Hepatocyte (in vitro differentiated cells): ENCODE measurements around the gene EEF1AKMT3. TPM values are rescaled to one million over a fixed set of nuclear protein-coding genes. Genes with fewer than 3 reads are reported as not detected.

ENCODE experiments used
- DNase-seq: peaks from one replicate; pipeline ENCODE4 v3.0.0-alpha.2; 2016; ENCODE audit warnings: low spot score
- H2AFZ ChIP-seq: fragments of 200-600 bp; sonication (generic); 2 replicates; pipeline ENCODE4 v1.6.0; 2016; ENCODE audit warnings: antibody characterized with exemption, mild to moderate bottlenecking
- H3K27ac ChIP-seq: fragments of 200-600 bp; sonication (generic); 2 replicates; pipeline ENCODE4 v1.5.1; 2016; ENCODE audit warnings: mild to moderate bottlenecking
- H3K27me3 ChIP-seq: fragments of 200-600 bp; sonication (generic); 2 replicates; pipeline ENCODE4 v1.6.1; 2016
- H3K36me3 ChIP-seq: fragments of 200-600 bp; sonication (generic); replicated peaks from 2 replicates; pipeline ENCODE4 v1.5.1; 2016; ENCODE audit warnings: low read depth; ENCODE audit not compliant: insufficient read depth
- H3K4me1 ChIP-seq: fragments of 200-600 bp; sonication (generic); 2 replicates; pipeline ENCODE4 v1.5.1; 2016; ENCODE audit warnings: mild to moderate bottlenecking, moderate library complexity; ENCODE audit not compliant: insufficient read depth
- H3K4me2 ChIP-seq: fragments of 200-600 bp; sonication (generic); 2 replicates; pipeline ENCODE4 v1.6.0; 2016
- H3K4me3 ChIP-seq: fragments of 200-600 bp; sonication (generic); 2 replicates; pipeline ENCODE4 v1.5.1; 2016; ENCODE audit warnings: mild to moderate bottlenecking
- H3K79me2 ChIP-seq: fragments of 200-600 bp; sonication (generic); 2 replicates; pipeline ENCODE4 v1.6.0; 2017; ENCODE audit warnings: mild to moderate bottlenecking
- H3K9me2 ChIP-seq: fragments of 200-600 bp; sonication (generic); replicated peaks from 2 replicates; pipeline ENCODE4 v1.6.0; 2017; ENCODE audit warnings: mild to moderate bottlenecking; ENCODE audit not compliant: insufficient read depth
- H3K9me3 ChIP-seq: fragments of 200-600 bp; sonication (generic); 2 replicates; pipeline ENCODE4 v1.5.1; 2016; ENCODE audit warnings: low read depth, mild to moderate bottlenecking
- H4K20me1 ChIP-seq: fragments of 200-600 bp; sonication (generic); 2 replicates; pipeline ENCODE4 v1.6.0; 2016; ENCODE audit warnings: mild to moderate bottlenecking; ENCODE audit not compliant: insufficient read depth, poor library complexity, severe bottlenecking
- EZH2 ChIP-seq: fragments of 200-600 bp; sonication (generic); IDR thresholded peaks from 2 replicates; pipeline ENCODE4 v1.6.1; 2016; ENCODE audit warnings: antibody characterized with exemption, mild to moderate bottlenecking, borderline replicate concordance
- EZH2phosphoT487 ChIP-seq: fragments of 200-600 bp; sonication (generic); IDR thresholded peaks from one replicate; pipeline ENCODE4 v1.6.1; 2018; ENCODE audit warnings: antibody characterized with exemption, mild to moderate bottlenecking, low read depth, moderate library complexity; ENCODE audit not compliant: unreplicated experiment, severe bottlenecking
- WGBS: methylation state at CpG from one replicate; pipeline ENCODE4 v1.1.6; 2016; ENCODE audit warnings: low lambda C conversion rate; ENCODE audit errors: missing lambda C conversion rate; 5-methylcytosine and 5-hydroxymethylcytosine counted together
- polyA plus RNA-seq: library from polyadenylated mRNA; unstranded; fragments of >200 nt; fragmentation: Nextera tagmentation; extraction: Ambion mirVana; gene quantifications from 2 replicates; pipeline ENCODE4 v1.2.1, GENCODE V29; 2016
- total RNA-seq: library from RNA; depleted of rRNA; stranded (reverse); fragments of >200 nt; gene quantifications from 2 replicates; pipeline ENCODE4 v1.2.3, GENCODE V29; 2014
- TF ChIP-seq, protein P1 (sequence below): fragments of 200-600 bp; sonication (generic); IDR thresholded peaks from 2 replicates; pipeline ENCODE4 v1.5.1; 2016; ENCODE audit warnings: antibody characterized with exemption, mild to moderate bottlenecking; ENCODE audit not compliant: poor library complexity

Gene EEF1AKMT3
- total and polyA plus RNA-seq, 2 experiments from 2014 or later = 4.5 to 7.6 TPM

GRCh38 chr12:57775563-57776246, 3.3 kb downstream of the EEF1AKMT3 start:
- Histone ChIP-seq H4K20me1 (no peaks in the 10 kb centered on the region), H3K4me1 (peaks cover 5% of the 10 kb centered on the region), H3K9me2 (no peaks in the 10 kb centered on the region), H3K9me3 (no peaks in the 10 kb centered on the region), H3K4me3 (no peak overlapping the region), H3K4me2 (no peak overlapping the region), H3K27ac (no peak overlapping the region), H2AFZ (no peak overlapping the region), H3K36me3 (no peaks in the 10 kb centered on the region), H3K79me2 (peaks cover 9% of the 10 kb centered on the region), H3K27me3 (no peaks in the 10 kb centered on the region)
- 94% methylated on average over 4 of the region's 4 CpGs for WGBS
- no peak for DNase-seq
- TF ChIP-seq EZH2phosphoT487 (no peak), EZH2 (no peak)
- TF ChIP-seq, protein P1, sequence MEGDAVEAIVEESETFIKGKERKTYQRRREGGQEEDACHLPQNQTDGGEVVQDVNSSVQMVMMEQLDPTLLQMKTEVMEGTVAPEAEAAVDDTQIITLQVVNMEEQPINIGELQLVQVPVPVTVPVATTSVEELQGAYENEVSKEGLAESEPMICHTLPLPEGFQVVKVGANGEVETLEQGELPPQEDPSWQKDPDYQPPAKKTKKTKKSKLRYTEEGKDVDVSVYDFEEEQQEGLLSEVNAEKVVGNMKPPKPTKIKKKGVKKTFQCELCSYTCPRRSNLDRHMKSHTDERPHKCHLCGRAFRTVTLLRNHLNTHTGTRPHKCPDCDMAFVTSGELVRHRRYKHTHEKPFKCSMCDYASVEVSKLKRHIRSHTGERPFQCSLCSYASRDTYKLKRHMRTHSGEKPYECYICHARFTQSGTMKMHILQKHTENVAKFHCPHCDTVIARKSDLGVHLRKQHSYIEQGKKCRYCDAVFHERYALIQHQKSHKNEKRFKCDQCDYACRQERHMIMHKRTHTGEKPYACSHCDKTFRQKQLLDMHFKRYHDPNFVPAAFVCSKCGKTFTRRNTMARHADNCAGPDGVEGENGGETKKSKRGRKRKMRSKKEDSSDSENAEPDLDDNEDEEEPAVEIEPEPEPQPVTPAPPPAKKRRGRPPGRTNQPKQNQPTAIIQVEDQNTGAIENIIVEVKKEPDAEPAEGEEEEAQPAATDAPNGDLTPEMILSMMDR = no peak

DNA sequence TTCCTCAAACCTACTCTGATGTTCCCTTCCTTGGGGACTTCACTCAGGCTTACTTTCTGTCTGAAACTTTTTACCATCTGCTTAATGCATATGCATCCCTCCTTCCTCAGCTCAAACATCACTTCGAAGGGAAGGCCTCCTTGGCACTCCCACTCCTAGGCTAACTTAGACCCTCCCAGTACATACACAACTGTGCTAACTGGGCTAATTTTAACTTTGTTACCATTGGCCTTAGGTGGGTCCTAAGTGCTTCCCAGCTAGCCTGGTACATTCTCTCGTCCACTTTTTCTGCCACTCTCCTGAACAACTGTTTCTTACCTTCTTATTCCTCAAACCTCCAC, 3.8 kb downstream of the EEF1AKMT3 start:
- no peaks in the 10 kb centered on the region for H3K36me3 ChIP-seq
- peaks cover 5% of the 10 kb centered on the region for H3K79me2 ChIP-seq
- H3K27me3 ChIP-seq = no peaks in the 10 kb centered on the region
- no peak overlapping the region for H3K27ac ChIP-seq
- no peak overlapping the region for H2AFZ ChIP-seq
- H4K20me1 ChIP-seq = no peaks in the 10 kb centered on the region
- TF ChIP-seq EZH2phosphoT487 = no peak
- TF ChIP-seq EZH2 = no peak
- TF ChIP-seq, protein P1 = no peak
- no peak overlapping the region for H3K4me3 ChIP-seq
- no peak for DNase-seq
- WGBS = 92% methylated on average over 2 of the region's 2 CpGs
- peaks cover 5% of the 10 kb centered on the region for H3K4me1 ChIP-seq
- no peaks in the 10 kb centered on the region for H3K9me3 ChIP-seq
- H3K9me2 ChIP-seq = no peaks in the 10 kb centered on the region
- H3K4me2 ChIP-seq = no peak overlapping the region

- Histone ChIP-seq H3K4me2 (no peak overlapping the region), H3K4me1 (peaks cover 5% of the 10 kb centered on the region), H3K79me2 (peaks cover 3% of the 10 kb centered on the region), H3K9me3 (no peaks in the 10 kb centered on the region), H3K4me3 (no peak overlapping the region), H3K27me3 (no peaks in the 10 kb centered on the region), H3K9me2 (no peaks in the 10 kb centered on the region), H3K27ac (no peak overlapping the region), H2AFZ (no peak overlapping the region), H4K20me1 (no peaks in the 10 kb centered on the region), H3K36me3 (no peaks in the 10 kb centered on the region)
- no peak for DNase-seq
- WGBS = 91% methylated on average over 7 of the region's 7 CpGs
- TF ChIP-seq, protein P1 = no peak
- TF ChIP-seq EZH2phosphoT487 (no peak), EZH2 (no peak)
Measured at GRCh38 chr12:57777367-57777766, 5.0 kb downstream of the EEF1AKMT3 start.
